Dendritic cell treated with granulocyte-macrophage colony-stimulating factor and Interleukin-4, amounts not matched to agents 40 ng/mL and 50 ng/mL, for 4 days (primary cell): ENCODE measurements around the gene GADD45GIP1.
"Not testable (repeated sequence)": the region's sequence is repeated elsewhere in the genome, so short reads cannot be mapped to it uniquely, and the experiment has no call there.

Experiments used
- H3K27ac Mint-ChIP-seq: one replicate; pipeline ENCODE4 v1.8.0; 2022; ENCODE audit warnings: mild to moderate bottlenecking, mixed read lengths
- H3K27me3 Mint-ChIP-seq: one replicate; pipeline ENCODE4 v1.8.0; 2022; ENCODE audit warnings: mild to moderate bottlenecking, mixed read lengths
- H3K36me3 Mint-ChIP-seq: one replicate; pipeline ENCODE4 v1.8.0; 2022; ENCODE audit warnings: low read depth, mixed read lengths
- H3K4me1 Mint-ChIP-seq: one replicate; pipeline ENCODE4 v1.8.0; 2022; ENCODE audit warnings: low read depth, mixed read lengths
- H3K4me3 Mint-ChIP-seq: one replicate; pipeline ENCODE4 v1.8.0; 2022; ENCODE audit warnings: mild to moderate bottlenecking, moderate library complexity, mixed read lengths
- H3K9me3 Mint-ChIP-seq: one replicate; pipeline ENCODE4 v1.8.0; 2022; ENCODE audit warnings: mixed read lengths
- intact Hi-C: fragments of 100-400 bp; cut with micrococcal nuclease; formaldehyde crosslinking; loops from one replicate; pipeline ENCODE4 v1.15.0; 2022

Gene GADD45GIP1

GRCh38 chr19:12983542-12984142, 26.6 kb upstream of the GADD45GIP1 start:
- H3K27ac Mint-ChIP-seq, result no peak overlapping the region
- H3K4me1 Mint-ChIP-seq, result peaks cover 8% of the 10 kb centered on the region
- no peak overlapping the region for H3K4me3 Mint-ChIP-seq
- intact Hi-C loops, result no loop called here
- H3K36me3 Mint-ChIP-seq, result no peaks in the 10 kb centered on the region
- H3K27me3 Mint-ChIP-seq, result peaks cover 12% of the 10 kb centered on the region
- H3K9me3 Mint-ChIP-seq, result no peaks in the 10 kb centered on the region

DNA sequence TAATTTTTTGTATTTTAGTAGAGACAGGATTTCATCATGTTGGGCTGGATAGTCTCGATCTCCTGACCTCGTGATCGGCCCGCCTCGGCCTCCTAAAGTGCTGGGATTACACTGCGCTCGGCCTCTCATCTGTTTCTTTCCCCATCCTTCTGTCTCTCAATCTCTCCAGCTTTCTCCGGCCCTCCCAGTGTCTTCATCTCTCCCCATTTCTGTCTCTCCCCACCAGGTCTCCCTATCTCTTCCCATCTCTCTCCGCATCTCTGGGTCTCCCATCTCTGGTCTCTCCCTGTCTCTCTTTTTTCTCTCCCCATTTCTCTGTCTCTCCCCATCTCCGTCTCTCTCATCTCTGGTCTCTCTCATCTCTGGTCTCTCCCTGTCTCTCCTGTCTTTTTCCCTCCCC, 26.1 kb upstream of the GADD45GIP1 start:
- Mint-ChIP-seq H3K36me3 (no peaks in the 10 kb centered on the region), H3K9me3 (no peaks in the 10 kb centered on the region), H3K27me3 (peaks cover 12% of the 10 kb centered on the region), H3K27ac (no peak overlapping the region), H3K4me3 (no peak overlapping the region), H3K4me1 (peaks cover 8% of the 10 kb centered on the region)
- intact Hi-C loops, result no loop called here

GRCh38 chr19:12982648-12983047, 25.6 kb upstream of the GADD45GIP1 start:
- Mint-ChIP-seq H3K4me3 (no peak overlapping the region), H3K27me3 (peaks cover 12% of the 10 kb centered on the region), H3K27ac (no peak overlapping the region), H3K9me3 (no peaks in the 10 kb centered on the region), H3K4me1 (peaks cover 13% of the 10 kb centered on the region), H3K36me3 (no peaks in the 10 kb centered on the region)
- intact Hi-C loops, result no loop called here

- Mint-ChIP-seq H3K27ac (no peak overlapping the region), H3K27me3 (peaks cover 9% of the 10 kb centered on the region), H3K9me3 (no peaks in the 10 kb centered on the region), H3K4me1 (peaks cover 9% of the 10 kb centered on the region), H3K36me3 (no peaks in the 10 kb centered on the region), H3K4me3 (no peak overlapping the region)
- intact Hi-C loops, result loop anchor here (2.0 to 5.0 kb wide), 3 partner anchors 52 to 282 kb away; no protein-coding TSS in a partner anchor
Measured at GRCh38 chr19:12979974-12980373, 23.0 kb upstream of the GADD45GIP1 start.

DNA sequence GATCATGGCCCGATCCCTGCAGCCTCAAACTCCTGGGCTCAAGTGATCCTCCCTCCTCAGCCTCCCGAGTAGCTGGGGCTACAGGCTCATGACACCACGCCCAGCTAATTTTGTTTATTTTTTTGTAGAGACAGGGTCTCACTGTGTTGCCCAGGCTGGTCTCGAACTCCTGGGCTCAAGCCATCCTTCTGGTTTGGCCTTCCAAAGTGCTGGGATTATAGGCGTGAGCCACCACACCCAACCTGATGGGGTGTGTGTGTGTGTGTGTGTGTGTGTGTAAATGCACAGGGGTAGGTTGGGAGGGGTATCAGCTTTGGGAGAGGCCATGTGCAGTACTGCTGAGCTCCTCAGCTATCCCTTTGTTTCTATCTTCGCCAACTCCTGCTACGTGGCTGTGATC, 19.1 kb upstream of the GADD45GIP1 start:
- H3K4me3 Mint-ChIP-seq, H3K9me3 Mint-ChIP-seq, H3K4me1 Mint-ChIP-seq, H3K27ac Mint-ChIP-seq, H3K36me3 Mint-ChIP-seq, H3K27me3 Mint-ChIP-seq: not testable (repeated sequence)
- intact Hi-C loops, result loop anchor here (5.0 kb wide), 2 partner anchors 56 to 286 kb away; no protein-coding TSS in a partner anchor

- Mint-ChIP-seq H3K9me3 (no peaks in the 10 kb centered on the region), H3K27ac (no peak overlapping the region), H3K4me1 (peaks cover 7% of the 10 kb centered on the region), H3K4me3 (no peak overlapping the region), H3K36me3 (no peaks in the 10 kb centered on the region), H3K27me3 (peaks cover 7% of the 10 kb centered on the region)
- intact Hi-C loops, result loop anchor here (5.0 kb wide), 2 partner anchors 57 to 287 kb away; no protein-coding TSS in a partner anchor
Measured at GRCh38 chr19:12975221-12975741, 18.3 kb upstream of the GADD45GIP1 start.

- intact Hi-C loops, result loop anchor here (5.0 kb wide), 2 partner anchors 58 to 288 kb away; no protein-coding TSS in a partner anchor
- H3K4me3 Mint-ChIP-seq, result no peak overlapping the region
- no peak overlapping the region for H3K27ac Mint-ChIP-seq
- H3K9me3 Mint-ChIP-seq, result no peaks in the 10 kb centered on the region
- H3K27me3 Mint-ChIP-seq, result peaks cover 9% of the 10 kb centered on the region
- H3K36me3 Mint-ChIP-seq, result no peaks in the 10 kb centered on the region
- H3K4me1 Mint-ChIP-seq, result peaks cover 7% of the 10 kb centered on the region
Measured at GRCh38 chr19:12974301-12975220, 17.5 kb upstream of the GADD45GIP1 start.

GRCh38 chr19:12973236-12973635, 16.2 kb upstream of the GADD45GIP1 start:
- H3K27ac Mint-ChIP-seq, result no peak overlapping the region
- intact Hi-C loops, result no loop called here
- H3K27me3 Mint-ChIP-seq, result peaks cover 7% of the 10 kb centered on the region
- no peaks in the 10 kb centered on the region for H3K36me3 Mint-ChIP-seq
- no peaks in the 10 kb centered on the region for H3K9me3 Mint-ChIP-seq
- H3K4me1 Mint-ChIP-seq, result peaks cover 7% of the 10 kb centered on the region
- H3K4me3 Mint-ChIP-seq, result no peak overlapping the region

DNA sequence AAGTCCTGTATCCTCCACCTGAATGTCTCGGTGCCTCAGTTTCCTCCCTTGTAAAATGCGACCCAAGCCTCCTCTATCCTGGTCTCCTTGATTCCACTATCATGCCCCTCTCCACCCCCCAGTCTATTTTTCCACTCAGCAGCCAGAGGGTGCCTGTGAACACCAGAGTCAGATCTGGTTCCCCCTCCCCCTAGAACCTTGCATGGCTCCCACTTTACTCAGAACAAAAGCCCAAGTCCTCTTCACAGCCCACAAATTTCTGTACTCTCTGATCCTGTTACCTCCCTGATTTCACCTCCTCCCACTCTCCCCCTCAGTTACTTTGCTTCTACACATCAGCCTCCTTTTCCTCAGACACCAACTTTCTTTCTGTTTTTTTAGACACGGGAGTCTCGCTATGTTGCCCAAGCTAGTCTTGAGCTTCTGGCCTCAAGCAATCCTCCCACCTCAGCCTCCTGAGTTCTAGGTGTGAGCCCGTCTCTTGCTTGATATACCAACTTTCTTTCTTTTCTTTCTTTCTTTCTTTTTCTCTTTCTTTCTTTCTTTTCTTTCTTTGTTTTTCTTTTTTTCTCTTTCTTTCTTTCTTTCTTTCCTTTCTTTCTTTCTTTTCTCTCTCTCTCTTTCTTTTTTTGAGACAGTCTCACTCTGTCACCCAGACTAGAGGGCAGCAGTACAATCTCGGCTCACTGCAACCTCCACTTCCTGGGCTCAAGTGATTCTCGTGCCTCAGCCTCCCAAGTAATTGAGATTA, 13.2 kb upstream of the GADD45GIP1 start:
- no peak overlapping the region for H3K27ac Mint-ChIP-seq
- H3K9me3 Mint-ChIP-seq, result no peaks in the 10 kb centered on the region
- peaks cover 5% of the 10 kb centered on the region for H3K27me3 Mint-ChIP-seq
- H3K36me3 Mint-ChIP-seq, result no peaks in the 10 kb centered on the region
- intact Hi-C loops, result no loop called here
- H3K4me1 Mint-ChIP-seq, result peaks cover 6% of the 10 kb centered on the region
- no peak overlapping the region for H3K4me3 Mint-ChIP-seq

- intact Hi-C loops, result no loop called here
- H3K4me3 Mint-ChIP-seq, result no peak within 1 kb of the TSS
- H3K27me3 Mint-ChIP-seq, result peaks cover 4% of the 10 kb centered on the region
- H3K27ac Mint-ChIP-seq, result no peak within 1 kb of the TSS
- no peaks in the 10 kb centered on the region for H3K36me3 Mint-ChIP-seq
- H3K4me1 Mint-ChIP-seq, result peaks cover 12% of the 10 kb centered on the region
- no peaks in the 10 kb centered on the region for H3K9me3 Mint-ChIP-seq
Measured at GRCh38 chr19:12969292-12969988, 12.4 kb upstream of the GADD45GIP1 start, which contains the start of gene DAND5. DAND5 (plus strand) TSS chr19:12969576; CDS start chr19:12969661, 85 bp downstream.

DNA sequence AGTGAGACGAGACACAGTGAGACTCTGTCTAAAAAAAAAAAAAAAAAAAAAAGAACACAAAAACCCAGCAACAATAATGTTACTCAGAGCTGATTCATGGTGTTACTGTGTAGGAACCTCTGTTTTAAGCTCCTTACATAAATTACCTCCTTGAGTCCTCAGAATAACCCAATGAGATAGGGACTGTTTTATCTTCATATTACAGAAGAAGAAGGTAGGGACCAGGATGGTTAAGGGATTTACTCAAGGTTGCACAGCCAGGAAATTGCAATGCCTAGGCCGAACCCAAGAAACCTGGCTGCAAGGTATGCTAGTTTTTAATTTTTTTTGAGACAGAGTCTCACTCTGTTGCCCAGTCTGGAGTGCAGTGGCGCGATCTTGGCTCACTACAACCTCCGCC, 10.9 kb upstream of the GADD45GIP1 start:
- H3K9me3 Mint-ChIP-seq, result no peaks in the 10 kb centered on the region
- peaks cover 4% of the 10 kb centered on the region for H3K27me3 Mint-ChIP-seq
- no peaks in the 10 kb centered on the region for H3K36me3 Mint-ChIP-seq
- peaks cover 12% of the 10 kb centered on the region for H3K4me1 Mint-ChIP-seq
- H3K27ac Mint-ChIP-seq, result no peak overlapping the region
- no peak overlapping the region for H3K4me3 Mint-ChIP-seq
- intact Hi-C loops, result no loop called here

GRCh38 chr19:12965812-12966135, 8.8 kb upstream of the GADD45GIP1 start:
- Mint-ChIP-seq H3K4me3 (no peak overlapping the region), H3K36me3 (no peaks in the 10 kb centered on the region), H3K27ac (no peak overlapping the region), H3K4me1 (peaks cover 12% of the 10 kb centered on the region), H3K27me3 (peaks cover 6% of the 10 kb centered on the region), H3K9me3 (no peaks in the 10 kb centered on the region)
- intact Hi-C loops, result loop anchor here (2.0 kb wide), 1 partner anchor 81 kb away; no protein-coding TSS in a partner anchor
